Gastroesophageal sphincter (tissue), 4 donors: Measurements from ENCODE around the gene PACS1. TPM values are rescaled to one million over a fixed set of nuclear protein-coding genes. Genes with fewer than 3 reads are reported as not detected.

Source experiments
- ATAC-seq: fragments of 150-250 bp; one replicate; pipeline ENCODE4 v1.9.1; 2016; ENCODE audit warnings: mild to moderate bottlenecking, moderate library complexity
- H3K27ac ChIP-seq, 4 donors: fragments of 200-600 bp; sonication (generic) in 3 of 4; 1 replicate in 3 of 4; 2 replicates in 1 of 4; pipeline ENCODE4 v1.5.1; 2016 to 2019
- H3K27me3 ChIP-seq: fragments of 200-600 bp; sonication (generic); one replicate; pipeline ENCODE4 v1.5.1; 2019
- H3K36me3 ChIP-seq, 2 donors: fragments of 200-600 bp; sonication (generic); one replicate each; pipeline ENCODE4 v1.5.1; 2019; ENCODE audit warnings: control low read depth in 1 of 2
- H3K4me1 ChIP-seq, 3 donors: fragments of 200-600 bp; sonication (generic); 1 replicate in 2 of 3; 2 replicates in 1 of 3; pipeline ENCODE4 v1.5.1; 2016 to 2019; ENCODE audit warnings: control low read depth in 2 of 3
- H3K4me3 ChIP-seq, 2 donors: fragments of 200-600 bp; sonication (generic); one replicate each; pipeline ENCODE4 v1.5.1; 2019; ENCODE audit warnings: mild to moderate bottlenecking in 1 of 2, moderate library complexity in 1 of 2
- H3K9me3 ChIP-seq, 3 donors: fragments of 200-600 bp; sonication (generic); one replicate each; pipeline ENCODE4 v1.5.1; 2017 to 2019; ENCODE audit warnings: control low read depth in 2 of 3
- CTCF ChIP-seq, 4 experiments: fragments of 200-600 bp in 2 of 4; fragments of 450-650 bp in 2 of 4; sonication (generic) in 1 of 4; IDR thresholded peaks; one replicate each; pipeline ENCODE4 v1.5.1; 2017 to 2019; ENCODE audit warnings: antibody characterized with exemption in 4 of 4, mild to moderate bottlenecking in 2 of 4, moderate library complexity in 2 of 4
- EP300 ChIP-seq: sonication (generic); formaldehyde crosslinking; IDR thresholded peaks from one replicate; pipeline ENCODE4 v1.6.1; 2017; ENCODE audit warnings: antibody characterized with exemption, mild to moderate bottlenecking
- POLR2A ChIP-seq, 2 donors: fragments of 450-650 bp; IDR thresholded peaks; one replicate each; pipeline ENCODE4 v1.6.1; 2017; ENCODE audit warnings: antibody characterized with exemption in 2 of 2, mild to moderate bottlenecking in 2 of 2, moderate library complexity in 1 of 2
- POLR2AphosphoS5 ChIP-seq: sonication (generic); formaldehyde crosslinking; IDR thresholded peaks from one replicate; pipeline ENCODE4 v1.6.1; 2017; ENCODE audit warnings: antibody characterized with exemption
- WGBS, 2 donors: methylation state at CpG; one replicate each; pipeline ENCODE4 v1.1.5; 2018; ENCODE audit warnings: low coverage in 1 of 2; 5-methylcytosine and 5-hydroxymethylcytosine counted together
- total RNA-seq, 4 donors: library from RNA; depleted of rRNA; stranded (reverse); fragments of >200 nt; gene quantifications; one replicate each; pipeline ENCODE4 v1.1.0, GENCODE V29; 2016

Gene PACS1
- total RNA-seq, 4 donors from 2014 or later: 32.7 to 81.8 (median 38.2) TPM

GRCh38 chr11:66239998-66240780 is 170.1 kb downstream of the PACS1 start:
- Histone ChIP-seq H3K36me3 (peaks cover 0 to 100% of the 10 kb centered on the region in 2 donors), H3K9me3 (no peaks in the 10 kb centered on the region), H3K4me1 (no peaks in the 10 kb centered on the region), H3K27me3 (no peaks in the 10 kb centered on the region), H3K27ac (no peak overlapping the region), H3K4me3 (no peak overlapping the region)
- TF ChIP-seq POLR2A (IDR thresholded peaks at IDR 0.05): no peak
- TF ChIP-seq POLR2AphosphoS5: no peak
- TF ChIP-seq EP300: no peak
- no peak for TF ChIP-seq CTCF (IDR thresholded peaks at IDR 0.05)
- WGBS, 2 donors: 60 to 89% methylated on average over 6 to 17 of the region's 25 CpGs
- ATAC-seq: peak; percentile 15

GRCh38 chr11:66240781-66241136 is 170.7 kb downstream of the PACS1 start:
- no peaks in the 10 kb centered on the region for H3K9me3 ChIP-seq
- no peak overlapping the region for H3K27ac ChIP-seq
- no peaks in the 10 kb centered on the region for H3K27me3 ChIP-seq
- no peak for ATAC-seq
- no peak for TF ChIP-seq EP300
- TF ChIP-seq POLR2A (IDR thresholded peaks at IDR 0.05): no peak
- no peak for TF ChIP-seq POLR2AphosphoS5
- no peak for TF ChIP-seq CTCF (IDR thresholded peaks at IDR 0.05)
- H3K4me3 ChIP-seq: no peak overlapping the region
- peaks cover 0 to 97% of the 10 kb centered on the region in 2 donors for H3K36me3 ChIP-seq
- no peaks in the 10 kb centered on the region for H3K4me1 ChIP-seq
- WGBS, 2 donors: 71 to 86% methylated on average over 1 to 8 of the region's 9 CpGs

GRCh38 chr11:66242095-66242765 is 172.2 kb downstream of the PACS1 start:
- no peaks in the 10 kb centered on the region for H3K4me1 ChIP-seq
- H3K27me3 ChIP-seq: no peaks in the 10 kb centered on the region
- peaks cover 0 to 89% of the 10 kb centered on the region in 2 donors for H3K36me3 ChIP-seq
- no peak overlapping the region for H3K27ac ChIP-seq
- no peak for ATAC-seq
- WGBS, 2 donors: no CpG with 5 or more reads among the region's 14 CpGs
- no peaks in the 10 kb centered on the region for H3K9me3 ChIP-seq
- H3K4me3 ChIP-seq: no peak overlapping the region
- TF ChIP-seq POLR2A (IDR thresholded peaks at IDR 0.05) (no peak), CTCF (IDR thresholded peaks at IDR 0.05) (no peak), POLR2AphosphoS5 (no peak), EP300 (no peak)

GRCh38 chr11:66243782-66244535 is 173.9 kb downstream of the PACS1 start:
- H3K9me3 ChIP-seq: no peaks in the 10 kb centered on the region
- no peak overlapping the region for H3K4me3 ChIP-seq
- no peaks in the 10 kb centered on the region for H3K27me3 ChIP-seq
- H3K36me3 ChIP-seq: peaks cover 0 to 76% of the 10 kb centered on the region in 2 donors
- 72 to 83% methylated on average over 6 to 8 of the region's 13 CpGs for WGBS, 2 donors
- no peak for ATAC-seq
- no peak overlapping the region for H3K27ac ChIP-seq
- TF ChIP-seq CTCF (IDR thresholded peaks at IDR 0.05) (no peak), POLR2A (IDR thresholded peaks at IDR 0.05) (no peak), POLR2AphosphoS5 (no peak), EP300 (no peak)
- no peaks in the 10 kb centered on the region for H3K4me1 ChIP-seq
